Mesothelial cell of epicardium (in vitro differentiated cells): ENCODE results near the gene RNF112. TPM values are rescaled to one million over a fixed set of nuclear protein-coding genes. Genes with fewer than 3 reads are reported as not detected.

ENCODE experiments used
- DNase-seq, 2 experiments: peaks; one replicate each; pipeline ENCODE4 v3.0.0; 2021; ENCODE audit warnings: low spot score in 2 of 2; ENCODE audit not compliant: unreplicated experiment in 2 of 2
- H3K27ac Mint-ChIP-seq: 2 replicates; pipeline ENCODE4 v1.8.0; 2021; ENCODE audit warnings: mixed read lengths
- H3K27me3 Mint-ChIP-seq: 2 replicates; pipeline ENCODE4 v1.8.0; 2021; ENCODE audit warnings: low read depth, mixed read lengths
- H3K36me3 Mint-ChIP-seq: 2 replicates; pipeline ENCODE4 v1.8.0; 2021; ENCODE audit warnings: mixed read lengths
- H3K4me1 Mint-ChIP-seq: 2 replicates; pipeline ENCODE4 v1.8.0; 2021; ENCODE audit warnings: mixed read lengths
- H3K4me3 Mint-ChIP-seq: 2 replicates; pipeline ENCODE4 v1.8.0; 2021; ENCODE audit warnings: mild to moderate bottlenecking, moderate library complexity, mixed read lengths
- H3K9me3 Mint-ChIP-seq: 2 replicates; pipeline ENCODE4 v1.8.0; 2021; ENCODE audit warnings: mixed read lengths
- CTCF ChIP-seq: fragments of 200-600 bp; sonication (generic); IDR thresholded peaks from one replicate; pipeline ENCODE4 v1.5.0; 2021; ENCODE audit warnings: antibody characterized with exemption; ENCODE audit not compliant: unreplicated experiment
- total RNA-seq: library from RNA; stranded (reverse); gene quantifications from 3 replicates; pipeline ENCODE4 v1.2.1, GENCODE V29; 2021

RNF112 gene
- total RNA-seq, 1 donor from 2014 or later = 4.2 TPM

- no peak overlapping the region for H3K27ac Mint-ChIP-seq
- no peak overlapping the region for H3K4me3 Mint-ChIP-seq
- H3K4me1 Mint-ChIP-seq = peaks cover 17% of the 10 kb centered on the region
- DNase-seq = no peak
- no peaks in the 10 kb centered on the region for H3K9me3 Mint-ChIP-seq
- TF ChIP-seq CTCF = no peak
- peaks cover 7% of the 10 kb centered on the region for H3K27me3 Mint-ChIP-seq
- no peaks in the 10 kb centered on the region for H3K36me3 Mint-ChIP-seq
These were observed 1.5 kb upstream of the RNF112 start for GRCh38 chr17:19409509-19409908.

GRCh38 chr17:19410091-19410490, 941 bp upstream of the RNF112 start:
- H3K27ac Mint-ChIP-seq = no peak overlapping the region
- H3K36me3 Mint-ChIP-seq = no peaks in the 10 kb centered on the region
- no peak overlapping the region for H3K4me3 Mint-ChIP-seq
- H3K4me1 Mint-ChIP-seq = peaks cover 19% of the 10 kb centered on the region
- no peaks in the 10 kb centered on the region for H3K9me3 Mint-ChIP-seq
- H3K27me3 Mint-ChIP-seq = peaks cover 7% of the 10 kb centered on the region
- DNase-seq = no peak
- TF ChIP-seq CTCF = no peak

GRCh38 chr17:19411631-19412030, 599 bp downstream of the RNF112 start:
- DNase-seq = no peak
- Mint-ChIP-seq H3K4me3 (no peak overlapping the region), H3K4me1 (peaks cover 19% of the 10 kb centered on the region), H3K27me3 (peaks cover 7% of the 10 kb centered on the region), H3K9me3 (no peaks in the 10 kb centered on the region), H3K27ac (no peak overlapping the region), H3K36me3 (no peaks in the 10 kb centered on the region)
- TF ChIP-seq CTCF = no peak

GRCh38 chr17:19412510-19412909, 1.5 kb downstream of the RNF112 start:
- DNase-seq = no peak
- H3K27ac Mint-ChIP-seq = no peak overlapping the region
- H3K9me3 Mint-ChIP-seq = no peaks in the 10 kb centered on the region
- no peaks in the 10 kb centered on the region for H3K36me3 Mint-ChIP-seq
- H3K27me3 Mint-ChIP-seq = peaks cover 7% of the 10 kb centered on the region
- TF ChIP-seq CTCF = no peak
- peaks cover 19% of the 10 kb centered on the region for H3K4me1 Mint-ChIP-seq
- H3K4me3 Mint-ChIP-seq = no peak overlapping the region

GRCh38 chr17:19412984-19413383, 2.0 kb downstream of the RNF112 start:
- Mint-ChIP-seq H3K4me3 (no peak overlapping the region), H3K36me3 (no peaks in the 10 kb centered on the region), H3K4me1 (peaks cover 19% of the 10 kb centered on the region), H3K27ac (no peak overlapping the region), H3K27me3 (peaks cover 7% of the 10 kb centered on the region), H3K9me3 (no peaks in the 10 kb centered on the region)
- DNase-seq = no peak
- TF ChIP-seq CTCF = no peak

GRCh38 chr17:19413761-19414160, 2.7 kb downstream of the RNF112 start:
- Mint-ChIP-seq H3K27me3 (peaks cover 7% of the 10 kb centered on the region), H3K4me3 (no peak overlapping the region), H3K27ac (no peak overlapping the region), H3K36me3 (no peaks in the 10 kb centered on the region), H3K4me1 (peaks cover 19% of the 10 kb centered on the region), H3K9me3 (no peaks in the 10 kb centered on the region)
- no peak for DNase-seq
- no peak for TF ChIP-seq CTCF
